HPDE6-E6E7 (cell line): ENCODE measurements around the gene GPAT3.
"Not testable (repeated sequence)": the region's sequence is repeated elsewhere in the genome, so short reads cannot be mapped to it uniquely, and the experiment has no call there.

Source experiments
- DNase-seq: peaks from one replicate; pipeline ENCODE4 v3.0.0; 2011; ENCODE audit warnings: missing footprints; ENCODE audit errors: extremely low spot score

Gene GPAT3

DNA sequence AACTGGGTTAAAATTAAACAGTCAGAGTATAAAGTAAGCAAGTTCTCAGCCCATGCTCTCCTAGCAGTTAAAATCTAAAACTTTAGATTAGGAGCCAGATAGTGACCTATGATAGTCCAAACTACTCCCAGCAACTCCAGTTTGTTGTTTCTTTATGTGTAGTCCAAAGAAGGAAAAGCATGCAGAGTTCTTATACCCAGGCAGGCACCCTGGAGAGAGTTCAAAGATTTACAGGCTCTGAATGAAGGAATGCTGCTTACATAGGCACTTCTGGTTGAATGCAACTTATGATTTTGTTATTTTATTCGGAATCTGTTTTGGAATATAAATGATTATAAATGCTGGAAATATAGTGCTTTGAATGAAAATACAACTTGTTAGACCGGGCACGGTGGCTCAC is 67.2 kb downstream of the GPAT3 start:
- no peak for DNase-seq

DNA sequence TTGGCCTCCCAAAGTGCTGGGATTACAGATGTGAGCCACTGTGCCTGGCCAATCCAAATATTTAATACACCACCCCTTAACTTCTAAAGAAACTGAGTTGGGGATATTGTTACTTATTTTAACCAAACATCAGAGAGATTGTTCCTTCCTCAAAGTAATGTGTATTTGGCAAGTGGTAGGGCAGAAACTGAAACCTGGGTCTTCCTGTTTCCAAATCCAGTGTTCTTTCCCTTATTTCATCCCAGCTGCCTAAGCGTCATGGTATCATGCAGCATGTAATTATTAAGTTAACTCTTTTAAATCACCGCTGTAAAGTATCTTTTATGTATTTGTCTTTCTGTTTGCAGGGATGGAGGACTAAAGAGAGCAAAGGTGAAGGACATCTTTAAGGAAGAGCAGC is 68.4 kb downstream of the GPAT3 start:
- DNase-seq = no peak

DNA sequence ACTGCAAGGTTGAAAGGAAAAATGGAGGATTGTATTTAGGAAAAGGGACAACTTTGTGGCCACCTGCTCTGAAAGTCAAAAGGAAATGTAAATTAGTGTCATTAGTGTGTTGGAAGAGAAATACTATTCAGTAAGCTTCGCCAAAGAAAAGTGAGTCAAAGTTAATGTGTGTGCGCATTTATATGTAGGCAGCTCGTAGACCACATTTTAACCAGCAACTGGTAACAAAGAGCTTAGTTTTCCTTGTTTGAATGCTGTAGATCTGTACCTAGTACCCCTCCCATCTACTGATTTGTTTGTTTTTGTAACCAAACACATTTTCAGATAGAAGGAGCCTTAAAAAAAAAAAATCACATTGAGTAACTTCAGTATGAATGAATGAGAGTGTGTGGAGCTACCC is 69.3 kb downstream of the GPAT3 start:
- DNase-seq = no peak

DNA sequence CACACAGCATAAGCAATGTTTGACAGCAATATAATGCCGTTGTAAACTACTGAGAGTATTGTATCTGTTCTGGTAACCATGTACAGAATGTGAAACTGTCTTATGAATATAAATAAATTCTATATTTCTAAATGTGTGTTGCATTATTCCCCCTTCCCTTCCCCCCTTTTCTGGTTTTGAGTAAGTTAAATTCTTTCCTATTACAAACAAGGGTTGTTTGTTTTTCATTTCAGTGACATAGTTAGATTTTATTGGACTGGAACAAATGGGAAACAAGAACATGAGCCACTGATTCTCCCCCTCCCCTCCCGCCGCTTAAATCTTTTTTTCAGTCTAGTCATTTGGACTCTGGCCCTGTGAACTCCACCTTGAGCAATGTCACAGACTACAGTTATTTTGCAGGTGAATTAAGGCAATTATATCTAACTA is 69.8 kb downstream of the GPAT3 start:
- DNase-seq = no peak

DNA sequence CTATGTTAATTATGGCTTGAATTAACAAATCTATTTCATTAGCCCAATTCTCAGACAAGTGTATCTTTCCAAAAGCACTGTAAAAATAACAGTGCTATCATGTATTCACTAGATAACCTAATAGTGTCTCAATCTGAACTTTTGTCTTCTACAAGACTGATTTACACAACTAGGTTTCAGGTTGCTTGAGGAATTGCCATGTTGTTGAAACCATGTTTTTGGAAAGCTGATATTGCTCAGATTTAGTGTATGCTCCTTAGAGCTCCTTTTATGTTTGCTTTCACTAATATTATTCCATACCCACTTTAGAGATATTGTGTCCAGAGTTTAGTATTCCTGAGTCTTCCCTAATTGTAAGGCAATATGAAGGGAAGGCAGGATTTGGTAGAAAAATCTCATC is 70.6 kb downstream of the GPAT3 start:
- DNase-seq = no peak

DNA sequence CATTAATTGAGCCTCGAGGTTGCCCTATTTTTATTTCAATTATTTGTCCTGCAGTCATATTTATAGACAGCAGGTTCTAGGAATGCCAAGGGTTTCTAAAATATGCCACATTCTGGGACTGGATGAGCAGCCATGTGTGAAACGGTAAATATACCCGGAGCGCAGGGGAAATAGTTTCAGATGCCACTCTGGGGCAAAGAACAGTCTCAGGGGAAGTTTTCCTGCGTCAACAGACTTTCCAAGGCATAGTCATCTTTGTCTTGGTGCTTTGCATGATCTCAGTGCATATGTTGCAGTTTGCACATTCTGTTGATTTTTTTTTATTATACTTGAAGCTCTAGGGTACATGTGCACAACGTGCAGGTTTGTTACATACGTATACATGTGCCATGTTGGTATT is 71.0 kb downstream of the GPAT3 start:
- no peak for DNase-seq

DNA sequence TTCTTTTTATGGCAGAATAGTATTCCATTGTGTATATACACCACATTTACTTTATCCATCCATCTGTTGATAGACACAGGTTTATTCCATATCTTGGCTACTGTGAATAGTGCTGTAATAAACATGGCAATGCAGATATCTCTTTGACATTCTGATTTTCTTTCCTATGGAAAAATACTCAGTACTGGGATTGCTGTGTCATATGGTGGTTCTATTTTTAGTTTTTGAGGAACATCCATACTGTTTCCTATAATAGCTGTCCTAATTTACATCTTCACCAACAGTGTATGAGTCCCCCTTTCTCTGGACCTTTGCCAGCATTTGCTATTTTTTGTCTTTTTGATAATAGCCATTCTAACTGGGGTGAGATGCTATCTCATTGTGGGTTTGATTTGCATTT is 73.5 kb downstream of the GPAT3 start:
- no peak for DNase-seq

DNA sequence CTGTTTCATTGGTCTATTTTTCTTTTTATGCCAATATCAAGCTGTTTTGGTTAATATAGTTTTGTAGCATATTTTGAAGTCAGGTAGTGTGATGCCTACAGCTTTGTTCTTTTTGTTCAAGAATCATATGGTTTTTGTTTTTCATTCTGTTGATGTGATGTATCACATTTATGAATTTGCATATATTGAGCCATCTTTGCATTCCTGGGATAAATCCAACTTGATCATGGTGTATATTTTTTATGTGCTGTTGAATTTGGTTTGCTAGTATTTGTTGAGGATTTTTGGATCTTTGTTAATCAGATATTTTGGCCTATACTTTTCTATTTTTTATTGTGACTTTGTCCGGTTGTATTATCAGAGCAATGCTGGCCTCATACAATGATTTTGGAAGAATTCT is 74.8 kb downstream of the GPAT3 start:
- no peak for DNase-seq

DNA sequence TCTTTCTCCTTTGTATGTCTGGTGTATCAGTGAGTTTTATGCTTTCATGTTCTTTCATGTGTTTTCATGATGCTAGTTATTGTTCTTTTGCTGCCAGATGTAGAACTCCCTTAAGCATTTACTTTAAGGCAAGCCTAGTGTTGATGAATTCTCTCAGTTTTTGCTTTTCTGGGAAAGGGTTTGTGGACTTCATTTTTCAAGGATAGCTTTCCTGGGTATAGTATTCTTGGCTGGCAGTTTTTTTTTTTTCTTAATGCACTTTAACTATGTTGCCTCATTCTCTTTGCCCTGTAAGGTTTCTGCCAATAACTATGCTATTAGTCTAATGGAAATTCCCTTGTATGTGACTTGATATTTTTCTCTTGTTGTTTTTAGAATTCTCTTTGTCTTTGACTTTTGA is 77.1 kb downstream of the GPAT3 start:
- DNase-seq = no peak

DNA sequence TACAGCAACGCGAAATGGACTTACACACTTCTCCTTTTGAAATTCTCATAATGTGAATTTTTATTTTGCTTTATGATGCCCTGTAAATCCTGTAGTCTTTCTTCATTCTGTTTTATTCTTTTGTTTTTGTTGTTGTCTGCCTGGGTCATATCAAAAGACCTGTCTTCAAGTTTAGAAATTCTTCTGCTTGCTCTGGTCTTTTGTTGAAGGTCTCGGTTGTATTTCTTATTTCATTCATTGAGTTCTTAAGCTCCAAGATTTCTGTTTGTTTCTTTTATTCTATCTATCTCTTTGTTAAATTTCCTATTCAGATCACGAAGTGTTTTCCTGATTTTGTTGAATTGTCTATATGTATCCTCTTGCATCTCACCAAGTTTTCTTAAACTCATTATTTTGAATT is 78.1 kb downstream of the GPAT3 start:
- no peak for DNase-seq

DNA sequence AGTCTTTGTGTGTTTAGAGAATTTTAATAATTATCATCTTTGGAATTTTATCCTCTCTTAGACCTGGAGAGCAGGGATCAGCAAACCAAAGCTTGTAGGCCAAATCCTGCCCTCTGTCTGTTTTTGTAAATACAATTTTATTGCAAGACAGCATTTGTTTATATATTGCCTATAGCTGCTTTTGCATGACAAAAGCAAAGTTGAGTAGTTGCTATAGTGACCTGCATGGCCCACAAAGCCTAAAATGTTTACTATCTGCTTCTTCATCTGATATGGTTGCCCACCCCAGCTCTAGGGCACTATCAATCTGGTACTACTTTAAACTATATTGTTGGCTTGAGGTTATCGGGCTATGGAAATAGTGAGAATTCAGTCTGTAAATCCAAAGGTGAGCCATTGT is 80.3 kb downstream of the GPAT3 start:
- DNase-seq = no peak

DNA sequence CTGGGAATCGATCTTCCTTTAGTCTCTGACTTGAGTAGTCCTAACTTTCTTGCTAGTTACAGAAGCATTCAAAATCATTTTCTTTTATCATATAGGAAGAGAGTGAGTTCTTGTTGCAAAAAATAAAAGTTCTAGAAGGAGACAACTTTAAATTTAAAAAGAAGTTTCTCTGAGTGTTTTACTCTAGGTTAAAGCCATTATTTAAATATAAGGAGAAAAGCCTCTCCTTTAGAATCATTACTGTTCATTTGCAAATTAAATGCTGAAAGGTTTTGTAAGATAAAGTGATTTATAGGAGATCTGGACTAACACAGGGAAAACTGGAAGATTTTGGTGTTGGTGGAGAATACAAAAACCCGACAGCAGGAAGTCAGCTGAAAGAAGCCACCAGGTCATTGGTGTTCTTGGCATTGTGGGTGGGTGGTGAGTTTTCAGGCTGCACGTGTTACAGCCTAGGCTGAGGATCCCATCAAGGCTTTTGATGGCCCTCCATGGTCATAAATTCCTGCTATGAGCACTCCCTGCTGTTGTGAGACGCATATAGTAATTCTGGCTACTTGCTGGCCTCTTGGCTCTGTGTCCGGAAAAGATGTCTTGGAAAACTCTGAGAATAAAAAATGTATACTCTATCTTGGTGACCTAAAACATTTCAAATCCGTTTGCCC is 81.6 kb downstream of the GPAT3 start:
- no peak for DNase-seq

DNA sequence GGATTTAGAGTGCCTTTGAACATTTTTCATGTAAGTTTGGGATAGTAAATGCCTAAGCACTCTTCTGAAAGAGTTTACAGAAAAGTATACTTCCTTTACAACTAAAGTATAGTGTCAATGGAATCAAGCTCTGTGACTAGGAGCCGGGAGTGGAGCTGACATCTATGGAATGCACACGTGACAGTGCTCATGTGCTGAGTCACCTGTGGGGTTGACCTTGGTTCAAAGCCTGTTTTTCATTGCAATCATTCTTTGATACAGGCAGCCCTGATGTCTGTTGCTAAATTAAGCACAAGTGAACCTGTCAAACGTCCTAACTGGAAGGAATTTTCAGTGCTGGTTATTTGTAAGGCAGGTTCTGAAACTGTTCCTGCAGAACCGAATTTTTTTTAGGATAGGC is 82.5 kb downstream of the GPAT3 start:
- peak; percentile 72 for DNase-seq

DNA sequence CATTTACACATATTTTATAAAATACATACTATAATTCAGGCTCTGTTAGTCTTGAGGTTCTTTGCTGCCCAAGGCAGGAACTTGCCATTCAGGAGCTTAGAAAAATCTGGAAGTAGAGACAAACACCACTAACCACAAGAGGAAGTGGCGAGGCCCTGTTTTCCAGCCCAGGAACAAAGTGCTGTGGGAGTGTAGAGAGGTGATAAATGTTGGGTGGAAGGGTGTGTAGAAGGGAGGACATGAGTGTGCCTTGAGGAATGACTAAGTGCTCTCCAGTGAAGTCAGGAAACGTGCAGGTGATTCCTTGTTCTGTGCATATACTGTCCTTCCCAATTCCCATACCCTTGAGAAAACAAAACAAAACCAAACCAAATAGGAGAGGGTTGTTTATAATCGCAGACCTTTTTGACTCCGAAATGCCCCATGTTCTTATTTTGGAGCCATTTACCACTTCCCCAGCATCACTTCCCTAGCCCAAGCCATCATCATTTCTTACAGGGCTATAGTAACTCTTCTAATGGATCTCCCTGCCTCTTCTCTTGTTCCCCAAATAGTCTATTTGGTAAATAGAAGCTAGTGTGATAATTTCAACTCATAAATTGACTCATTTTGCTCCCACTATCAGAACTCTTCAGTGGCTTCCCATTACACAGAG is 83.2 kb downstream of the GPAT3 start:
- peak; percentile 19 for DNase-seq

DNA sequence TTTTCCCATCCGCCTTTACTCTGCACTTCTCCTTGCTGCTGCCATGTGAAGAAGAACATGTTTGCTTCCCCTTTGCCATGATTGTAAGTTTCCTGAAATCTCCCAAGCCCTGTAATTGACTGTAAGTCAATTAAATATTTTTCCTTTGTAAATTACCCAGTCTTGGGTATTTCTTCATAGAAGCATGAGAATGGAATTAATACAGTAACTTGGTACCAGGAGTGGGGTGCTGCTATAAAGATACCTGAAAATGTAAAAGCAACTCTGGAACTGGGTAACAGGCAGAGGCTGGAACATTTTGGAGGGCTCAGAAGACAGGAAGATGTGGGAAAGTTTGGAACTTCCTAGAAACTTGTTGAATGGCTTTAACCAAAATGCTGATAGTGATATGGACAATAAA is 86.2 kb downstream of the GPAT3 start:
- not testable (repeated sequence) for DNase-seq

DNA sequence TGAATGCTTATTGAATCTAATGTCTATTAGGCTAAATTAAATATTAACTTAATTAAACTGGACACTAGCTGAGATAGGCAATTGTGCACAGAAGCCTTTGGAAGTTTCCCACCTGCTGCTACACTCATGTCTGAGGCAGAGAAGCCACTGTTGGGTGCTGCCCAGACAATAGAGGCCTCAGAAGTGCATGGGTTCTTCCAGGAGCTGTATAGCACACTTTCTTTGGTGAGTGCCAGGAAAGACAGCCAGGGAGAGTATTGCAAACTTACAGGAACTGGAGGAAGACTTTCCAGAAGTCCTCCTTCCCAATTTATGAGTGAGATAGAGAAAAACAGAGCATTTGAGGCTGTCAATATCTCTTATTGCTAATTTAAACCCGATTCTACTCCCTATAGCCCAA is 89.9 kb downstream of the GPAT3 start:
- DNase-seq = no peak

DNA sequence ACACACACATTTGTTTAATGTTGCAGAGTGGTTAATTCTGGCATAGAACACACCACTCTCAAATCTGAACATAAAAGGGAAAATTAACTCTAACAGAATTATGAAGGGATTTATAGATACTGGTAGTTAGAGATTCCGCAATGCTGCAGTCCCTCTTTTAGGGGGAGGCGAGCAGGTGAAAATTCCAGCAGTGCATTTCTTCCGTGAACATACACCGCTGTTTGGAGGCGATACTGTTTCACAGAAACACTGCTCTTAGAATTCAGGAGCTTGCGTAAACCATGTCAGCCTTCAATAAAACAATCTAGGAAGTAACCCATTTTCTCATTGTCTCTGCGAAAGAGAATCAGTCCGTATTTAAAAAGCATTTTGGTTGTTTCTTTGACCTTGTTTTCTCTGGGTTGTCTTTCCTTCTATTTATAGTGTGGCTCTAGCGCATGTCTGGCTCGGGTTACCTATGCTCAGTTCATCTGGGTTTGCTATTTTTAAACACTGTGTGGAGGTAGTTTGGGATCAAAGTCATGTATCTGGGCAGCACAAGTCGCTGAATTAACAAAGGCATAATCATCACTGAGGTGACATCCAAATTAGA is 90.4 kb downstream of the GPAT3 start:
- no peak for DNase-seq

DNA sequence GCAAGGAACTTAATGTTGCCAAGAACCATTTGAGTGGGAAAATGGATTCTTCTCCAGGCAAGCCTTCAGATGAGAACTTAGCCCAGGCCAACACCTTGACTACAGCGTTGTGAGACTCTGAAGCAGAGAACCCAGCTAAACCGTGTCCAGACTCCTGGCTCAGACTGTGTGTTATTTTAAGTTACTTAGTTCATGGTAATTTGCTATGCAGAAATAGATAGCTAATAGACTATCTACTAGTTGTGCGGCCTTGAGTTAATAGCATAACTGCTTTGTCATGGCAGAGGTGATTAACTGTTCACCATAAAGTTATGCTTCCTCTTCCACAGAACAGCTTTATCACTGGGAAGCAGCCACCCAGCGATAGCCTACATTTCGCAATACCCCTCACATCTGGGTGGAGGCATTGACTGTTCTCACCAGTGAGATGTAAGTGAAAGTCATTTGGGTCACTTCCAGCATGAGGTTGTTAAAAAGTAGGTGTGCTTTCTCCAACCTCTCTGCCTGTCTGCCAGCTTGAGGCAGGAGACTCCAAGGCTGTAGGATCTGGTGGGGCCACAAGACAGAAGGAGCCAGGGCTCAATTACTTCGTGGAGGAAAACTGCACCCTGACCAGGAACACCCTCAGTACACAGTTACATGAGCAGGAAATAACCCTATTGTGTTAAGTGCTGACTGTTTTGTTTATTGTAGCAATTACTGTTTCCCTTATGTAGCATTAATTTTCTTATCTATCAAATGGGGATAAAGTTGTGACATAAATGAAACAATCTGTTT is 94.2 kb downstream of the GPAT3 start:
- DNase-seq = no peak

DNA sequence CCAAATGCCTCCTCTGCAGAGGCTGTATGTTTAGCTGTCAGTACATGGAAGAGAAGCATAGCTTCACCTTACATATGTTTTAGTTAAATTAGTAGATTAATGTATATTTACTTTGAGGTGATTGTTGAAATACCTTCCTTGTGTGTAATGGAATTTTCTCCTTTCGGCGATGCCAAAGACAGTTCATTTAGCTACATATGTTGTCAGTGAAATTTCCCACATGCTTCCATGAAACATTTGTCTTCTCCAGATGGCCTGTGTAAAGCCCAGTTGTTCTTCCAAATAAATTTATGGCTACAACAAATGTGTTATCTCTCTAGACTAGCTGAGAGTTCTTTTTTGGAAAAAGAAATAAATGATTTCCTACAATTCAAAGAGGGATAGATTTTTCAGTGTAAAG is 95.2 kb downstream of the GPAT3 start:
- DNase-seq = no peak

DNA sequence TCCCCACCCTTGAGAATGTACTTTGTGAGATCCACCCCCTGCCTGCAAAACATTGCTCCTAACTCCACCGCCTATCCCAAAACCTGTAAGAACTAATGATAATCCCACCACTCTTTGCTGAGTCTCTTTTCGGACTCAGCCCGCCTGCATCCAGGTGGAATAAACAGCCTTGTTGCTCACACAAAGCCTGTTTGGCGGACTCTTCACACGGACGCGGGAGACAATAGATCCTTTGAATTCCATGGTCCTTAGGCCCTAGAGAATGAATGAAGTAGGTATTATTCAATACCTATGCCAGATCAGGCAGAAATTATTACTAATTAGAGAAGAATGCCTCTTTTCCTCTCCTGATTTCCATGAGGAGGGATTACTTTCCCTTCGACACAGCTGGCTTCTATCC is 101.0 kb downstream of the GPAT3 start:
- no peak for DNase-seq

DNA sequence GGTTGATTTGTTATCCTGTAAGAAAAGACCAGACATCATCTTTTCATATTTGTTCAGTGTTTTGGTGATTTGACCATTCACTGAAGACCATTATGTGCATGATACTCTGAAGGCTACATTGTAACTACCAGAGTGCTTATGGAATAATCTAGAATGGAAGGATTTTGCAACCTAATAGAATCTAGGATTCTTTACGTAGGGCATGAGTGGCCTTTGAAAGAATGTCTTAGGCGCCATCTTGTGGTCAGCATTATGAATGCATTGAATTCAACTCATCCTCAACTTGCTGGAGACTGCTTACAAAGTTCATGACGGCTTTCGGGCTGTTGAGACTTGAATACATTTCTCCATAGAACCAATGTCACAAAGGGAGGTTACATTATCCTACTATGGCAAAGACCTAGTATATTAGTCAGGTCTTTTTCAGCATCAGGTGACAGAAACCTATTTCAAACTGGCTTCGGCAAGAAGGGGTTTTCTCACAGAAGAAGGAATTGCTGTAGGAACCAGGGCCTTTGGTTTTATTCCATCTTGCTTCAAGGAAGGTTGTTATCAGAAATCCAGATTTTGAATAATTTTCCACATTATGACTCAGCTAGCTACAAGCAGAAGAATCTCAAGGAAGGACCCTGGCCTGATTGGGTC is 104.1 kb downstream of the GPAT3 start:
- peak; percentile 39 for DNase-seq

DNA sequence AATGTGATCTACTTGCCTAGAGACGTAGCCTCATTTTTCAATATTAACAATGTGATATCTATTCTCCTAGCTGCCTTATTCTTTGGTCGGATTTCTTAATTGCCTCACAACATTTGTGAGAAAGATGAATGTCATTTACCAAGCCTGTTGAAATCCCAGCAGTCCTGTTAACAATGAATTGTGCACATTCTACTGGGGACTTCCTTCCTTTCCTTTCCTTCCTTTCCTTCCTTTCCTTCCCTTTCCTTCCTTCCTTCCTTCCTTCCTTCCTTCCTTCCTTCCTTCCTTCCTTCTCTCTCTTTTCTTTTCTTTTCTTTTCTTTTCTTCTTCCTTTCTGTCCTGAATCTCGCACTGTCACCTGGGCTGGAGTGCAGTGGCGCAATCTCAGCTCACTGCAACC is 107.1 kb downstream of the GPAT3 start:
- no peak for DNase-seq
